Choroid plexus epithelial cell (primary cell): ENCODE measurements around the gene SIN3A.

Experiments used
- DNase-seq: peaks from one replicate; pipeline ENCODE4 v3.0.0-alpha.2; 2010; ENCODE audit warnings: low read depth
- H3K4me3 ChIP-seq: 2 replicates; pipeline ENCODE4 v1.5.1; 2011; ENCODE audit warnings: low read depth, mild to moderate bottlenecking, control low read depth, low read length, moderate library complexity
- TF ChIP-seq, protein P1 (sequence below): conservative IDR thresholded peaks from 2 replicates; pipeline ENCODE4 v1.5.1; 2011; ENCODE audit warnings: low read depth, mild to moderate bottlenecking, control low read depth, inconsistent platforms, low read length, moderate library complexity

The SIN3A gene

DNA sequence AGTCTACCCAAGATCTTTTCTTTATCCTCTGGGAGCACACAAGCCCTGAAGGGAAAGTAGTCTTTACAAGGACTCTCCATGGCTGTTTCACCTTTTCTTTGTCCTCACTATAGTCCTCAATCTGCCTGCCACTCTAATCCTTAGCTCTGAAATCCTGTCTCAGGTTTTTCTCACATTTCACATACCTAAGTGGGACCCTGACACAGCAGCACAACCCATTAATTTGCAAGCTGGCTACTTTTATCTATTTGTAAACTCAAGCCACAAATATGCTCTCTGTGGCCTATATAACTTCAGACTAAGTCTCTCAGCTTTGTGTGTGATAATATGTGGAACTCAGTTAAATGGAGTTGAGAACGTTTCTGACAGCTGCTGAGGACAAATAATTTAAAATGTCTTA is 19.8 kb downstream of the SIN3A start:
- peak; percentile 13 for DNase-seq

DNA sequence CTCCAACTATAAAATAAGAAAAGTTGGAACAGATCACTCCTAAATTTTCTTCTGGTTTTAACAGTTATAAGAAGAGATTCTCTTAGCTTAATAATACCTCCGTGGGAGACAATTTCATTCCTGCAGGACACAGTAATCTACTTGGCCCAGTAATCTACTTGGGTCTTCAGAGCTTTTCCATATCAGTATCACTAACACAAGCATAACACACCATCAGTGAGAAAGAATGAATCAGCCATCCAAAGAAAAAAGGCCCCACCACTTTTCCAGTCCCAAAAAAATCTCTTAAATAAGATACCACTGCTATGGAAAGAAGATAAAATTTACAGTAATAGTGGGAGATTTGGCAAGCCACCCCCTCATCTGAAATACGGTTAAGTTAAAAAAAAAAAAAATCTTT is 20.2 kb downstream of the SIN3A start:
- no peak for DNase-seq
- no peak overlapping the region for H3K4me3 ChIP-seq
- TF ChIP-seq, protein P1, sequence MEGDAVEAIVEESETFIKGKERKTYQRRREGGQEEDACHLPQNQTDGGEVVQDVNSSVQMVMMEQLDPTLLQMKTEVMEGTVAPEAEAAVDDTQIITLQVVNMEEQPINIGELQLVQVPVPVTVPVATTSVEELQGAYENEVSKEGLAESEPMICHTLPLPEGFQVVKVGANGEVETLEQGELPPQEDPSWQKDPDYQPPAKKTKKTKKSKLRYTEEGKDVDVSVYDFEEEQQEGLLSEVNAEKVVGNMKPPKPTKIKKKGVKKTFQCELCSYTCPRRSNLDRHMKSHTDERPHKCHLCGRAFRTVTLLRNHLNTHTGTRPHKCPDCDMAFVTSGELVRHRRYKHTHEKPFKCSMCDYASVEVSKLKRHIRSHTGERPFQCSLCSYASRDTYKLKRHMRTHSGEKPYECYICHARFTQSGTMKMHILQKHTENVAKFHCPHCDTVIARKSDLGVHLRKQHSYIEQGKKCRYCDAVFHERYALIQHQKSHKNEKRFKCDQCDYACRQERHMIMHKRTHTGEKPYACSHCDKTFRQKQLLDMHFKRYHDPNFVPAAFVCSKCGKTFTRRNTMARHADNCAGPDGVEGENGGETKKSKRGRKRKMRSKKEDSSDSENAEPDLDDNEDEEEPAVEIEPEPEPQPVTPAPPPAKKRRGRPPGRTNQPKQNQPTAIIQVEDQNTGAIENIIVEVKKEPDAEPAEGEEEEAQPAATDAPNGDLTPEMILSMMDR, result no peak

More for the DNA sequence above, 19.8 kb downstream of the SIN3A start:
- no peak overlapping the region for H3K4me3 ChIP-seq
- TF ChIP-seq, protein P1, result no peak

DNA sequence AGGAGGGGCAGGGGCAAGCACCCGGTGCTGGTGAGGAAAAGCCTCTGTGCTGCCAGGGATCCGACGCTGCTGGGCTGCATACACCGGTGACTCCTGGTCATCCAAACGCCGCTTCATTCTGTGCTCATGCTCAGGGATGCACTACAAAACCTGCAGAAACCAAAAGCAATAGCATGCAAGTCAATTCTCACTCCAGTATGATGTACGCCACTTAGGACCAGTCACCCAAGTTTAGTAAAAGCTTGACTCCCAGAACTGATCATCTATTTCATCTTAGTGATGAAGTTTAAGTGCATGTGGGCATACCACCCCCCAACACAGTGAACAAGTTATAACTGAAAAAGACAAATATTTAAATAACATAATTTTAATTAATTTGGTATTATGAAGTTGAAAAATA is 21.2 kb downstream of the SIN3A start:
- no peak overlapping the region for H3K4me3 ChIP-seq
- TF ChIP-seq, protein P1, result no peak
- no peak for DNase-seq

DNA sequence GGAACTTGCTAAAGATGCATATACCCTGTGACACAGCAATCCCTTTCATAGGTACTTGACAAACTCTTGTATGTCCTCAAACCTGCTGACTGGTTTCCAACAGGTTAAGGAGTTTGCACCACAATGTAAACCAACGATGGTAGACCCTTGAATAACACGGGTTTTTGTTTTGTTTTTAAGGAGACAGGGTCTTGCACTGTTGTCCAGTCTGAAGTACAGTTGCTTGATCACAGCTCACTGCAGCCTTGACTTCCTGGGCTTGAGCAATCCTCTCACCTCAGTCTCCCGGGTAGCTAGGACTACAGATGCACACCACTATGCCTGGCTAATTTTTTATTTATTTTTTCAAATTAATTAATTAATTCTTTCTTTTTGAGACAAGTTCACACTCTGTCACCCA is 23.3 kb downstream of the SIN3A start:
- TF ChIP-seq, protein P1, result no peak
- H3K4me3 ChIP-seq, result no peak overlapping the region
- no peak for DNase-seq

DNA sequence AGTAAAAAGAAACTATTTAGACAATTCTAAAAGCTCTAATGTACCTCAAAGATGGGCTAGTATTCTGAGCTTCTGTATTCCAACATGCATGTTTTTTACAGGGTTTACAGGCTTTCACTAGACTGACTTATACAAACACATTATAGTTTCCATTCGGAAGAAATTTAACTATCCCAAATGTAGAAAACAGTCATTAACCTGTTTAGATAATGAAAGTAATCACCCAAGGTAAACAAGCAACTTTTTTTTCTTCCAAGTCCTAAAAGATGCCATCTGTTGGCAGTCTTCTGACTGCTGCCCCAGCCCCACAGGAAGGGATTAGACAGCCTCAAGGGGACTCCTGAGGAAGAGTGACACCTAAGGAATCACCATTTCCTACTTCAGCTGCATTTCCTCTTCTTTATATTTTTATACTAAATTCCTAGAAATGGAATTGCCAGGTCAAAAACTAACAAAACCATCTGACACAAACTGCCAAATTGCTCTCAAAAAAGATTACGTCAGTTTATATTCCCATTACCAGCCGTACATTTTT is 25.5 kb downstream of the SIN3A start:
- no peak overlapping the region for H3K4me3 ChIP-seq
- TF ChIP-seq, protein P1, result no peak

DNA sequence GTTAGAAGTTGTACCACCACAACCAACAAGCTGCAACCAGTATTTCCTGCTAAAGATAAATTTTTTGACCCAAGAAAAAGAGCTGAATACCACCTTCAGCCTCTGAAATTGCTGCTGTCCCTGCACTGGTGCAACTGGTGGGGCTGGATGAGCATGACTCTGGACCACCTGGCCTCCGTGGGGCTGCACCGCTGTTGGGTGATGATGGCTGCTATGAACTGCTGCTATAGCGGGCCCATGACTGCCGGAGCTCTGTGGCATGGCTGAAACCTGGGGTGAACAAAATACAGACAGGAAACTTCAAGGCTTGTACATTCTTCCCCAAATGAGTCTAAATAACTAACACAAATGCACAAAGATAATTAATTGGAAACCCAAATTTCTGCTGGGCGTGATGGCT is 28.9 kb downstream of the SIN3A start:
- H3K4me3 ChIP-seq, result no peak overlapping the region
- TF ChIP-seq, protein P1, result no peak
- DNase-seq, result no peak

More for the DNA sequence above, 25.5 kb downstream of the SIN3A start:
- DNase-seq, result no peak

DNA sequence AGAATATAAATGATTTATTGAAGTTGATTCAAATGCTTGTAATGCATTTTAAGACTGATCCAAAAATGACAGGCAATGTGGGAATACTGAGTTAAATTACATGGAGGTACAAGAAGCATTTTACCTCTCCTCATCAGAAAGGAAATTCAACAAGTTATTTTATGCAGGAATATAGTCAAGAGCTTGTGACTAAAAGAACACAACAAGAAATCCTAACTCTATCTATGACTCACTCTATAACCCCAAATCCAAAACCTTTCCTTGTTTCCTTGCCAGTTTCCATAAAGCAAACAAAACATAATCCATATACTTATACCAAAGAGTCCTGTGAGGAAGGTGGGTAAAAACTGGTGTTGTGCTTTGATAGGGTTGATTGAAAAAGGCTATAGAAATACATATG is 30.8 kb downstream of the SIN3A start:
- TF ChIP-seq, protein P1, result no peak
- no peak overlapping the region for H3K4me3 ChIP-seq
- peak; percentile 25 for DNase-seq
